Neuronal stem cell (in vitro differentiated cells): ENCODE measurements around the gene JPH2.
A peak's percentile ranks its signal among the peaks of the same experiment; 100 is the strongest.

ENCODE experiments used
- DNase-seq: peaks from one replicate; pipeline ENCODE4 v3.0.0-alpha.2; 2013; ENCODE audit warnings: low spot score
- H2AFZ ChIP-seq: one replicate; pipeline ENCODE4 v1.6.1; 2013; ENCODE audit warnings: mild to moderate bottlenecking, low read length, inconsistent platforms
- H2AK5ac ChIP-seq: 2 replicates; pipeline ENCODE4 v1.6.1; 2013; ENCODE audit warnings: low read depth, mild to moderate bottlenecking, inconsistent platforms, low read length, moderate library complexity, mixed read lengths
- H2BK120ac ChIP-seq: 2 replicates; pipeline ENCODE4 v1.6.1; 2013; ENCODE audit warnings: low read depth, mild to moderate bottlenecking, inconsistent platforms, low read length, moderate library complexity, mixed read lengths
- H2BK12ac ChIP-seq: one replicate; pipeline ENCODE4 v1.6.1; 2013; ENCODE audit warnings: low read length, inconsistent platforms
- H2BK15ac ChIP-seq: 2 replicates; pipeline ENCODE4 v1.6.1; 2013; ENCODE audit warnings: mild to moderate bottlenecking, low read length, inconsistent platforms, mixed read lengths
- H2BK5ac ChIP-seq: one replicate; pipeline ENCODE4 v1.6.1; 2013; ENCODE audit warnings: inconsistent platforms, mild to moderate bottlenecking, low read length, moderate library complexity
- H3K14ac ChIP-seq: one replicate; pipeline ENCODE4 v1.6.1; 2013; ENCODE audit warnings: low read length, inconsistent platforms
- H3K18ac ChIP-seq: 2 replicates; pipeline ENCODE4 v1.6.1; 2013; ENCODE audit warnings: low read length, inconsistent platforms
- H3K23ac ChIP-seq: 2 replicates; pipeline ENCODE4 v1.6.1; 2013; ENCODE audit warnings: low read depth, mild to moderate bottlenecking, mixed read lengths, low read length, inconsistent platforms; ENCODE audit not compliant: poor library complexity
- H3K27ac ChIP-seq: replicated peaks from 3 replicates; pipeline ENCODE4 v1.5.1; 2013; ENCODE audit warnings: low read length, inconsistent platforms
- H3K27me3 ChIP-seq, 3 experiments: 2 replicates each; pipeline ENCODE4 v1.6.1; 2013; ENCODE audit warnings: low read length in 3 of 3, mild to moderate bottlenecking in 2 of 3, inconsistent platforms in 1 of 3, low read depth in 1 of 3, mixed read lengths in 1 of 3, moderate library complexity in 1 of 3; ENCODE audit not compliant: control insufficient read depth in 3 of 3, insufficient read depth in 3 of 3
- H3K36me3 ChIP-seq, 2 donors: replicated peaks in 1 of 2; 2 replicates each; pipeline ENCODE4 v1.6.1; 2013; ENCODE audit warnings: low read length in 2 of 2; ENCODE audit not compliant: control insufficient read depth in 2 of 2, insufficient read depth in 2 of 2
- H3K4ac ChIP-seq: 2 replicates; pipeline ENCODE4 v1.6.1; 2013; ENCODE audit warnings: inconsistent platforms, mild to moderate bottlenecking, low read length, moderate library complexity
- H3K4me1 ChIP-seq, 2 donors: 1 replicate in 1 of 2; 2 replicates in 1 of 2; pipeline ENCODE4 v1.6.1; 2013; ENCODE audit warnings: low read length in 2 of 2, low read depth in 1 of 2; ENCODE audit not compliant: control insufficient read depth in 2 of 2, insufficient read depth in 1 of 2
- H3K4me2 ChIP-seq: one replicate; pipeline ENCODE4 v1.6.1; 2013; ENCODE audit warnings: mild to moderate bottlenecking, low read length, inconsistent platforms; ENCODE audit not compliant: insufficient read depth, poor library complexity, severe bottlenecking
- H3K4me3 ChIP-seq, 2 donors: 2 replicates each; pipeline ENCODE4 v1.5.1; 2013; ENCODE audit warnings: low read length in 2 of 2, mild to moderate bottlenecking in 2 of 2, inconsistent platforms in 1 of 2, moderate library complexity in 1 of 2
- H3K79me1 ChIP-seq: one replicate; pipeline ENCODE4 v1.6.1; 2013; ENCODE audit warnings: low read depth, mild to moderate bottlenecking, inconsistent platforms, low read length, moderate library complexity
- H3K9ac ChIP-seq: one replicate; pipeline ENCODE4 v1.6.1; 2013; ENCODE audit warnings: mild to moderate bottlenecking, low read depth, low read length, inconsistent platforms; ENCODE audit not compliant: poor library complexity
- H3K9me3 ChIP-seq, 2 donors: replicated peaks in 1 of 2; 2 replicates each; pipeline versions ENCODE3 to v1.6.1; 2013; ENCODE audit warnings: low read length in 2 of 2, mild to moderate bottlenecking in 2 of 2, inconsistent platforms in 1 of 2, low read depth in 1 of 2, mixed read lengths in 1 of 2, moderate library complexity in 1 of 2; ENCODE audit not compliant: control insufficient read depth in 2 of 2, insufficient read depth in 1 of 2
- H4K8ac ChIP-seq: one replicate; pipeline ENCODE4 v1.6.1; 2013; ENCODE audit warnings: low read depth, mild to moderate bottlenecking, inconsistent platforms, low read length, moderate library complexity
- H4K91ac ChIP-seq: one replicate; pipeline ENCODE4 v1.6.1; 2013; ENCODE audit warnings: low read length, low read depth, mild to moderate bottlenecking, inconsistent platforms; ENCODE audit not compliant: poor library complexity
- WGBS, 2 donors: extraction: QIAGEN DNeasy Blood & Tissue Kit; methylation state at CpG; one replicate each; pipeline ENCODE4 v1.1.7; 2013; ENCODE audit warnings: missing lambda C conversion rate in 2 of 2, mixed read lengths in 1 of 2; ENCODE audit not compliant: insufficient read length in 2 of 2, insufficient replicate concordance in 1 of 2; ENCODE audit errors: extremely low coverage in 2 of 2; 5-methylcytosine and 5-hydroxymethylcytosine counted together

Gene JPH2

GRCh38 chr20:44071526-44072111 is 115.4 kb downstream of the JPH2 start:
- DNase-seq: no peak
- H3K18ac ChIP-seq: peak overlapping the region; percentile 41
- peak overlapping the region; percentile 75 for H3K14ac ChIP-seq
- H4K8ac ChIP-seq: no peak overlapping the region
- H4K91ac ChIP-seq: no peak overlapping the region
- H3K4me1 ChIP-seq: peaks cover 0 to 3% of the 10 kb centered on the region in 2 donors
- no peak overlapping the region for H2AK5ac ChIP-seq
- H3K27ac ChIP-seq: no peak overlapping the region
- no peak overlapping the region for H2BK15ac ChIP-seq
- no peak overlapping the region for H2BK5ac ChIP-seq
- H3K23ac ChIP-seq: peak overlapping the region; percentile 47
- H2BK120ac ChIP-seq: no peak overlapping the region
- H3K79me1 ChIP-seq: peaks cover 2% of the 10 kb centered on the region
- no peak overlapping the region for H2AFZ ChIP-seq
- no peaks in the 10 kb centered on the region for H3K36me3 ChIP-seq
- no peak overlapping the region for H3K4me3 ChIP-seq
- H3K4ac ChIP-seq: no peak overlapping the region
- H3K27me3 ChIP-seq: peaks cover 0 to 8% (median 2%) of the 10 kb centered on the region in 3 experiments
- no peak overlapping the region for H3K4me2 ChIP-seq
- H3K9ac ChIP-seq: no peak overlapping the region
- no CpG with 5 or more reads among the region's 11 CpGs for WGBS, 2 donors
- H2BK12ac ChIP-seq: no peak overlapping the region
- H3K9me3 ChIP-seq: no peaks in the 10 kb centered on the region

DNA sequence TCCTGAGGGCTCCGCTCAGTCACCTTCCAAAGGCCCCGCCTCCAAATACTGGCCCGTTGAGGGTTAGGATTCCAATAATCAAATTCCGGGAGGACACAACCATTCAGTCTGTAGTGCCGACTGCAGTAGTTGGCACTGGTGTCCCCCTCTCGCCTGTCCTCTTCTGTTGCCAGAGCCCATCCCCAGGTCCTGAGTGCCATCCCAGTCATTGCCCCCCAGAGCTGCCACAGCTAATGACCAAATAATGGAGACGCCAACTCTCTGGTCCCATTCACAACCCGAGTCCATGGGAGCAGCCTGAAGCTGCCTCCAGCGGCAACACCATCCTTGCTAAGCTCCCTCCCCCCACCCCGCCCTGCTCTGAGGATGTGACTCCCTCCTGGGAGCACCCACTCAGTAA is 115.9 kb downstream of the JPH2 start:
- no peak overlapping the region for H2BK12ac ChIP-seq
- H4K8ac ChIP-seq: no peak overlapping the region
- no peak overlapping the region for H4K91ac ChIP-seq
- no CpG with 5 or more reads among the region's 10 CpGs for WGBS, 2 donors
- H3K23ac ChIP-seq: no peak overlapping the region
- peaks cover 0 to 8% (median 2%) of the 10 kb centered on the region in 3 experiments for H3K27me3 ChIP-seq
- peaks cover 0 to 3% of the 10 kb centered on the region in 2 donors for H3K4me1 ChIP-seq
- H3K4me3 ChIP-seq: no peak overlapping the region
- no peak overlapping the region for H2AK5ac ChIP-seq
- H3K9ac ChIP-seq: no peak overlapping the region
- H3K36me3 ChIP-seq: no peaks in the 10 kb centered on the region
- H3K27ac ChIP-seq: no peak overlapping the region
- H2BK5ac ChIP-seq: no peak overlapping the region
- no peak overlapping the region for H2AFZ ChIP-seq
- no peak overlapping the region for H2BK120ac ChIP-seq
- no peaks in the 10 kb centered on the region for H3K9me3 ChIP-seq
- H2BK15ac ChIP-seq: no peak overlapping the region
- H3K4me2 ChIP-seq: no peak overlapping the region
- H3K14ac ChIP-seq: no peak overlapping the region
- H3K79me1 ChIP-seq: peaks cover 2% of the 10 kb centered on the region
- DNase-seq: no peak
- H3K4ac ChIP-seq: no peak overlapping the region
- no peak overlapping the region for H3K18ac ChIP-seq

DNA sequence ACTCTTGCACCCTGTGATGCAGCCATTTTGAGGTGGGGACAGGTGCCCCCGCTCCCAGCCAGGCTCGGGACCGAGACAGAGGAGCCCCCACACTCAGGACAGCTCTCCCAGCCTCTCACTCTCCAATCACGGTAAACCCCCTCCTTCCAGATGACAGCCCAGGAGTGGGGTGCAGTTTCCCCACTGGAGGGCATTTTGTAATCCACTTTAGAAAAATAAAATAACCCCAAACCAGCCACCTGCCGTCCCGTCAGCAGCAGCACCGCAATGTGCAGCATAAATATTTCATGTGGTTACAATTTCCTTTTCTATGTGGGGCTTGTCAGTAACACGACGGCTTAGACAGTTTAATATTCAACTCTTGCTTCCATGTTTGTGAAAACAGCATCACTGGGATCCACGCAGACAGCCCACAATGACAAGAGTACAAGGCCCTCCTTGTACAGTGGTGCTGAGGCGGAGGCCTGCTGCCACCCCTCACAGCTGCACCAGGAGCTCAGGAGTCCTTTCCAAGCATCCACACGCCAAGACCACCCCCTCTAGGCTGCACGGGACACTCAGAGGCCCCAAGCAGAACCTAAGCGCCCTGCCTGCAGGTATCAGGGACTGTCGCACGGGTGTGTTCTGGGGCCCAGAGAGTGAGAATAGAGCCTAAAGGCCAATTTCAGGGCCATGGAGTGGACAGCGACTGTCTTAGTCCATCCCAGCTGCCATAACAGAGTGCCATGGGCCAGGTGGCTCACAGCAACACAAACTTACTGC is 116.7 kb downstream of the JPH2 start:
- no peak overlapping the region for H2AK5ac ChIP-seq
- no peak overlapping the region for H3K9ac ChIP-seq
- no peak overlapping the region for H2BK120ac ChIP-seq
- no peak overlapping the region for H2AFZ ChIP-seq
- no peak for DNase-seq
- no peak overlapping the region for H3K4me3 ChIP-seq
- no peak overlapping the region for H2BK15ac ChIP-seq
- H3K18ac ChIP-seq: no peak overlapping the region
- H3K14ac ChIP-seq: peak overlapping the region; percentile 57
- H3K4me1 ChIP-seq: peaks cover 0 to 3% of the 10 kb centered on the region in 2 donors
- peaks cover 0 to 8% (median 2%) of the 10 kb centered on the region in 3 experiments for H3K27me3 ChIP-seq
- H3K36me3 ChIP-seq: no peaks in the 10 kb centered on the region
- no CpG with 5 or more reads among the region's 17 CpGs for WGBS, 2 donors
- no peak overlapping the region for H2BK5ac ChIP-seq
- H3K23ac ChIP-seq: peak overlapping the region; percentile 25
- H4K91ac ChIP-seq: no peak overlapping the region
- H3K79me1 ChIP-seq: peaks cover 2% of the 10 kb centered on the region
- H2BK12ac ChIP-seq: no peak overlapping the region
- H3K27ac ChIP-seq: no peak overlapping the region
- H3K9me3 ChIP-seq: no peaks in the 10 kb centered on the region
- H3K4ac ChIP-seq: no peak overlapping the region
- H4K8ac ChIP-seq: no peak overlapping the region
- no peak overlapping the region for H3K4me2 ChIP-seq

DNA sequence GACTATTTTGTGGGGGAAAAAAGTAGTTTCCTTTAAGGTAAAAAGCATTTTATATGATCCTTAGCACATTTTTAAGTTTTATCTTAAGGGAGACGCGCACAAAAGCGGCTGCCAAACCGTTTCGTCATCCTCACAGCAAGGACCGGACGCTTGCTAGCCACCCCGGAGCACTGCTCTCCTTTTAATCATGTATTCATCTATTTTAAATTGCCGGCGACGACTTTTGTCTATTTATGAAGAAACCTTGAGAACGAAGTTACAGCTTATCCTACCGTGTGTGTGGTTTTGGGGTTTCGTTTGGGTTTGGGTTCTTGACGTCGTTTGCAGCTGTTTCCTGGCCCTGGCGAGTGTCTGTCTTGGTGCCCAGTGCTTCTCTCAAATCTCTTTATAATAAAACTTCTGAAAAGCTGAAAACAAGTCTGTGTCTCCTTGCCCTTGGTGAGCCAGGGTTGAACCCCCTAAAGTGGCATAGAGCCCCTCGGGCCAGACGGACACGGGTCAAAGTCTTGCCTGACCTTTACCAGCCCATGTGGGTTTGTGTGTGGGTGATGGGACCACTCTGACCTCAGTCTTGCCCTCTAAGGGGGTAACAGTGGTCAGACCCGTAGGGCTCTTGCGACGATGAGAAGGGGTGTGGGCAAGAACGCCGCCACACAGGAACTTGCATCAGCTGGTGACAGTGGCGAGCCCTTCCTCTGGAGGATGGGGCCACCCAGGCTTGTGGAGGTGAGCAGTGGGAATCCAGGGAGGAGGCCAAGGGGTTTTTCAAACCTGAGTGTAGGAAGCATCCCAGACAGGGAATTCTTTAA is 117.6 kb downstream of the JPH2 start:
- Histone ChIP-seq H2AK5ac (no peak overlapping the region), H3K36me3 (no peaks in the 10 kb centered on the region), H2AFZ (no peak overlapping the region), H3K4ac (no peak overlapping the region), H3K23ac (no peak overlapping the region), H3K14ac (no peak overlapping the region), H3K27ac (no peak overlapping the region), H2BK120ac (no peak overlapping the region), H3K4me2 (no peak overlapping the region), H2BK15ac (no peak overlapping the region), H3K27me3 (peaks cover 0 to 8% (median 2%) of the 10 kb centered on the region in 3 experiments), H2BK5ac (no peak overlapping the region), H4K91ac (no peak overlapping the region), H3K9ac (no peak overlapping the region), H3K9me3 (no peaks in the 10 kb centered on the region), H3K18ac (no peak overlapping the region), H3K79me1 (peaks cover 2% of the 10 kb centered on the region), H3K4me1 (peaks cover 0 to 3% of the 10 kb centered on the region in 2 donors), H2BK12ac (no peak overlapping the region), H4K8ac (no peak overlapping the region), H3K4me3 (no peak overlapping the region)
- no CpG with 5 or more reads among the region's 26 CpGs for WGBS, 2 donors
- DNase-seq: no peak
